Mammary epithelial cell (primary cell): ENCODE measurements around the gene GALNT10.

Experiments used
- EZH2 ChIP-seq: IDR thresholded peaks from 2 replicates; pipeline ENCODE4 v1.6.1; 2012; ENCODE audit warnings: low read length, inconsistent platforms, borderline replicate concordance
- TF ChIP-seq, protein P1 (sequence below), 2 donors: IDR thresholded peaks in 1 of 2; conservative IDR thresholded peaks in 1 of 2; 2 replicates each; pipeline ENCODE4 v1.5.1; 2011 to 2012; ENCODE audit warnings: inconsistent platforms in 2 of 2, low read length in 2 of 2, mild to moderate bottlenecking in 2 of 2, control low read depth in 1 of 2, low read depth in 1 of 2; ENCODE audit not compliant: insufficient read depth in 1 of 2; ENCODE audit errors: extremely low read depth in 1 of 2

- TF ChIP-seq, protein P1, sequence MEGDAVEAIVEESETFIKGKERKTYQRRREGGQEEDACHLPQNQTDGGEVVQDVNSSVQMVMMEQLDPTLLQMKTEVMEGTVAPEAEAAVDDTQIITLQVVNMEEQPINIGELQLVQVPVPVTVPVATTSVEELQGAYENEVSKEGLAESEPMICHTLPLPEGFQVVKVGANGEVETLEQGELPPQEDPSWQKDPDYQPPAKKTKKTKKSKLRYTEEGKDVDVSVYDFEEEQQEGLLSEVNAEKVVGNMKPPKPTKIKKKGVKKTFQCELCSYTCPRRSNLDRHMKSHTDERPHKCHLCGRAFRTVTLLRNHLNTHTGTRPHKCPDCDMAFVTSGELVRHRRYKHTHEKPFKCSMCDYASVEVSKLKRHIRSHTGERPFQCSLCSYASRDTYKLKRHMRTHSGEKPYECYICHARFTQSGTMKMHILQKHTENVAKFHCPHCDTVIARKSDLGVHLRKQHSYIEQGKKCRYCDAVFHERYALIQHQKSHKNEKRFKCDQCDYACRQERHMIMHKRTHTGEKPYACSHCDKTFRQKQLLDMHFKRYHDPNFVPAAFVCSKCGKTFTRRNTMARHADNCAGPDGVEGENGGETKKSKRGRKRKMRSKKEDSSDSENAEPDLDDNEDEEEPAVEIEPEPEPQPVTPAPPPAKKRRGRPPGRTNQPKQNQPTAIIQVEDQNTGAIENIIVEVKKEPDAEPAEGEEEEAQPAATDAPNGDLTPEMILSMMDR (conservative IDR thresholded peaks at IDR 0.05 in 1 of 2, IDR thresholded peaks at IDR 0.05 in 1 of 2; ENCODE audit: extremely low read depth in 1 of 2, insufficient read depth in 1 of 2, low read depth in 1 of 2, low read length in 2 of 2) = no peak
- no peak for TF ChIP-seq EZH2
Observed at GRCh38 chr5:154410786-154411185, 220.3 kb downstream of the GALNT10 start.
